ENCODE measurements around the gene ZNF727.
A peak's percentile ranks its signal among the peaks of the same experiment; 100 is the strongest.
"Not testable (repeated sequence)": the region's sequence is repeated elsewhere in the genome, so short reads cannot be mapped to it uniquely, and the experiment has no call there.

Gene ZNF727
- 0 to 1.3 (median 0.22) reads per million in 18 experiments for total RNA-seq

DNA sequence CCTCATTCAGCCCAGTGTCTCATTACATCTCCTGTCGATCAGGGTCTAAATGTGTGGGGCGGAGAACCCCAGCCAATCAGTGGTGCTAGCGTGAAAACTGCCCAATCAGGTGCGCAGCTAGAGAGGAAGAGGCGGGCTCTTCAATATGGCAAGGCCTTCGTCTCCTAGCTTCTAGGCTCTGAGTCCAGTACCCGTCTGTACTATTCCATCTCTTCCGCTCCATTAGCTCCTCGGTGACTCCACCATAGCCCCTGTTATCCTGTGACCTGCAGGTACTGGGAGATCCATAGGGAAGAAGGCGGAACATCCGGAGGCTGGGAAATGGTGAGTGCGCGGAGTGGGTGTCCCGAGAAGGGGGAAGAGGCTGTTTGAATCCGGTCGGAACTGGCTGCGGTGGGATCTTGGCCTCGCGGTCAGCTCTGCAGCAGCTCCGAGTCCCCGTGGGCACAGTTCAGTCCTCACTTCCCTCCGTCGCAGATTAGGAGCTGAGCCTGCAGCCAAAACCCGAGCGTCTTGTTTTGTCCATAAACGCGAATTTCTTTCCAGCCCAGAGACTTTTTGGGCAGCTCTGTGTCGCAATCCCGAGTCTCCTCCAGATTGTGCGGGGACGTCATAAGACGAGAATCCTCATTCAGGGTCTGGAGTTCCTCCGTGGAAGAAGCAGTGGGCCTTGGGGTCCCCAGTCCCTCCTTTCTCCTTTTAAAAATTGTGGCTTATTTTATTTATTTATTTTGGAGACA, at the start of gene ZNF727:
Gene ZNF727, plus strand, starts transcription at position 134 of the 740 bp plus-strand sequence. Its CDS starts 188 bp downstream, at position 322.
- DNase-seq = peak in 1 of 2 donors; percentile 15

DNA sequence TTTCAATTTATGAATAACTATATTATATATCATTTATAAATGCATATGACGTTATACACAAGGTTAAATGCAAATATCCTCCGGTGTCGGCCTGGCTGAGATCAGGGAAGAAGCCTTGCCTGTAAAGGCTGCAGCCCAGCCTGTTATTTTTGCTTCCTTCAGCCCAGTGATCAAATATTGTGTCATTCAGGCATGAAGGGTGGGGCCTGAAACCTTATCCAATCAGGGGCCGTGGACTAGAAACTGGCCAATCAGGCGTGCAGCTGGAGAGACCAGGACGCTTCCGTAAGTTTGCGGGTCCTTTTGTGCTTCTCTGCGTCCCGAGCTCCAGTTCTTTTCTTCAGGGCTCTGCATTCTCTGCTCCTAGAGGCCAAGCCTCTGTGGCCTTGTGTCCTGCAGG, 46.7 kb upstream of the ZNF727 start, which contains the start of gene ZNF722:
Gene ZNF722, plus strand, starts transcription at position 301 of the 400 bp plus-strand sequence. CDS start 113 bp downstream, outside the sequence.
- no peak for DNase-seq

DNA sequence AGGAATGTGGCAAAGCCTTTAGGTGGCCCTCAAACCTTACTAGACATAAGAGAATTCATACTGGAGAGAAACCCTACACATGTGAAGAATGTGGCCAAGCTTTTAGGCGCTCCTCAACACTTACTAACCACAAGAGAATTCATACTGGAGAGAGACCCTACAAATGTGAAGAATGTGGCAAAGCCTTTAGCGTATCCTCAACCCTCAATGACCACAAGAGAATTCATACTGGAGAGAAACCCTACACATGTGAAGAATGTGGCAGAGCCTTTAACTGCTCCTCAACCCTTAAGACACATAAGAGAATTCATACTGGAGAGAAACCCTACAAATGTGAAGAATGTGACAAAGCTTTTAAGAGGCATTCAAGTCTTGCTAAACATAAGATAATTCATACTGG, 29.7 kb upstream of the ZNF727 start:
- DNase-seq = not testable (repeated sequence)

DNA sequence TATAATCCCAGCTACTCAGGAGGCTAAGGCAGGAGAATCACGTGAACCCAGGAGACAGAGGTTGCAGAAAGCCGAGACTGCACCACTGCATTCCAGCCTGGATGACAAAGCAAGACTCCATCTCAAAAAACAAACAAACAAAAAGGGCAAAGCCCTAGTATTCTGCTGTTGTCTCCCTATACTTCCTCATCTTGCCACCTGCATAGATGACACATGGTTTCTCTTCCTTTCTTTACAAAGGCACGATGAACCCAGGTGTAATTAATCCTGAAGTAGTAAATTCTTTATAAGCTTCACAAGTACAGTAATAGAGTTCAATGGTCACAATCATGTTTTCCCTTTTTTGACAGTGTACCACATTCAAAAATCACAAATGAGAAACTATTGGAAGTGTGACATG, 9.8 kb upstream of the ZNF727 start:
- DNase-seq = no peak

DNA sequence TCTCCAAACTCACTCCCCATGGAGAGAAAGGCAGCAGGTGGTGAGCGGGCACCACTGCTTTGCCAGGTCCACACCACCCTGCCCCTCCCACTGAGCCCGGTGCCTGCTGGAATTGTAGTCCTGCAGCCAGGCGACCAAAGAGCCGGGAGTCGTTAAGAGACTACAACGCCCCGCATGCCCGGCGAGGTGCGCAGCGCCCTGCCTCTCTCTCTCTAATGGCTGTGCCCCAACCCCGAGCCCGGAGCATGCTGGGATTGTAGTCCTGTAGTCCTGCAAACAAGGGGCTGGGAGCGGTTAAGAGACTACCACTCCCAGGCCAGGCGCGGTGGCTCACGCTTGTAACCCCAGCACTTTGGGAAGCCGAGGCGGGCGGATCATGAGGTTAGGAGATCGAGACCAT, 8.1 kb upstream of the ZNF727 start:
- DNase-seq = no peak

DNA sequence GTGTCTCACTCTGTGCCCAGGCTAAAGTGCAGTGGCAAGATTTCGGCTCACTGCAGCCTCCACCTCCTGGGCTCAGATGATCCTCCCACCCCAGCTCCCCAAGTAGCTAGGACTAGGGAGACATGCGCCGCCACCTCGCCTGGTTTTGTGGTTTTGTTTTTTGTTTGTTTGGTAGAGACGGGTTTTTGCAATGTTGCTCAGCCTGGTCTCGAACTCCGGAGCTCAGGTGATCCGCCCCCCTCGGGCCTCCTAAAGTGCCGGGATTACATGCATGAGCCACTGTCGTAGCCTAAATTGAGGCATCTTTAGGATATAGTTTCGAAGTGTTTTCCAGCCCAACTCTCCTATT, 781 bp downstream of the ZNF727 start:
- no peak for DNase-seq

DNA sequence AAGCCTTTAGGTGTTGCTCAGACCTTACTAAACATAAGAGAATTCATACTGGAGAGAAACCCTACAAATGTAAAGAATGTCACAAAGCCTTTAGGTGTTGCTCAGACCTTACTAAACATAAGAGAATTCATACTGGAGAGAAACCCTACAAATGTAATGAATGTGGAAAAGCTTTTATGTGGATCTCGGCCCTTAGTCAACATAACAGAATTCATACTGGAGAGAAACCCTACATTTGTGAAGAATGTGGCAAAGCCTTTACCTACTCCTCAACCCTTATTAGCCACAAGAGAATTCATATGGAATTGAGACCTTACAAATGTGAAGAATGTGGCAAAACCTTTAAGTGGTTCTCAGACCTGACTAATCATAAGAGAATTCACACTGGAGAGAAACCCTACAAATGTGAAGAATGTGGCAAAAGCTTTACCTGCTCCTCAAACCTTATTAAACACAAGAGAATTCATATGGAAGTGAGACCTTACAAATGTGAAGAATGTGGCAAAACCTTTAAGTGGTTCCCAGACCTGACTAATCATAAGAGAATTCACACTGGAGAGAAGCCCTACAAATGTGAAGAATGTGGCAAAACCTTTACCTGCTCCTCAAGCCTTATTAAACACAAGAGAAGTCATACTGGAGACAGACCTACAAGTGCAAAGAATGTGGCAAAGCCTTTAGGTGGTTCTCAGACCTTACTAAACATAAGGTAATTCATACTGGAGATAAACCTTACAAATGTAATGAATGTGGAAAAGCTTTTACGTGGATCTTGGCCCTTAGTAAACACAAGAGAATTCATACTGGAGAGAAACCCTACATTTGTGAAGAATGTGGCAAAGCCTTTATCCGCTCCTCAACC, 32.8 kb downstream of the ZNF727 start:
- not testable (repeated sequence) for DNase-seq

DNA sequence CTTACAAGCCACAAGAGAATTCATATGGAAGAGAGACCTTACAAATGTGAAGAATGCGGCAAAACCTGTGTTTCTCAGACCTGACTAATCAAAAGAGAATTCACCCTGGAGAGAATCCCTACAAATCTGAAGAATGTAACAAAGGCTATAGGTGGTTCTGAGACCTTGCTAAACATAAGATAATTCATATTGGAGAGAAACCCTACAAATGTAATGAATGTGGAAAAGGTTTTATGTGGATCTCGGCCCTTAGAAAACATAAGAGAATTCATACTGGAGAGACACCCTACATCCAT, 33.4 kb downstream of the ZNF727 start:
- DNase-seq = no peak

DNA sequence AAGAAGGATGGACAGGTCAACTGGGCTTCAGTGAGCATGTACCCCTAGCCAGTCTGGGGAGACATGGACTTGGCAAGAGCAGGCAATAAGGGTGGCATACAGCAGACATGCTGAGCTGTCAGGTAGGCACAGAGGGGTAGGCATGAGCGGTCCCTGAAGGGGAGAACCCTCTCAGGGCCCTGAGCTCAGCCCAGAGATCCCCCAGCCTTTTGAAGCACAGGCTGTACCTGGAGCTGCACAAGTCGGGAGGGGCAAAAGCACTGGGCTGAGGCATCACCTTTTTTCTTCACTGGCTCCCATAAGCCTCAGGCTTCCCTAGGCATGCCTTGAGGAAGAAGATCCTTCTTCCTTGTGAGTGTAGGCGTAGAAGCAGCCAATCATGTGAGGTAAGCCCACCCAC, 42.3 kb downstream of the ZNF727 start:
- no peak for DNase-seq

DNA sequence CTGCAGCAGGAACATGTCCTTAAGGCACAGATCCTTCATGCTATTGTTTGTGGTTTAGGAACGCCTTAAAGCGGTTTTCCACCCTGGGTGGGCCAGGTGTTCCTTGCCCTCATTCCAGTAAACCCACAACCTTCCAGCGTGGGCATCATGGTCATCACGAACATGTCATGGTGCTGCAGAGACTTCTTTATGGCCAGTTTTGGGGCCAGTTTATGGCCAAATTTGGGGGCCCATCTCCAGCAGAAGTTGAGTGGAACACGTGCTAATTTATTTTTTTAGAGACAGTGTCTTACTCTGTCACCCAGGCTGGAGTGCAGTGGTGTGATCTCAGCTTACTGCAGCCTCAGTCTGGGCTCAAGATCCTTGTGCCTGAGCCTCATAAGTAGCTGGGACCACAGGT, 43.6 kb downstream of the ZNF727 start:
- DNase-seq = not testable (repeated sequence)
